Measurements from ENCODE around the gene CDK5. TPM values are rescaled to one million over a fixed set of nuclear protein-coding genes. Genes with fewer than 3 reads are reported as not detected.

CDK5 gene
- total and polyA plus RNA-seq, 2 of the 13 experiments (the other 11 are each of a cell fraction or from before 2014, with no cell fraction given) = 16.4 to 21.3 TPM

DNA sequence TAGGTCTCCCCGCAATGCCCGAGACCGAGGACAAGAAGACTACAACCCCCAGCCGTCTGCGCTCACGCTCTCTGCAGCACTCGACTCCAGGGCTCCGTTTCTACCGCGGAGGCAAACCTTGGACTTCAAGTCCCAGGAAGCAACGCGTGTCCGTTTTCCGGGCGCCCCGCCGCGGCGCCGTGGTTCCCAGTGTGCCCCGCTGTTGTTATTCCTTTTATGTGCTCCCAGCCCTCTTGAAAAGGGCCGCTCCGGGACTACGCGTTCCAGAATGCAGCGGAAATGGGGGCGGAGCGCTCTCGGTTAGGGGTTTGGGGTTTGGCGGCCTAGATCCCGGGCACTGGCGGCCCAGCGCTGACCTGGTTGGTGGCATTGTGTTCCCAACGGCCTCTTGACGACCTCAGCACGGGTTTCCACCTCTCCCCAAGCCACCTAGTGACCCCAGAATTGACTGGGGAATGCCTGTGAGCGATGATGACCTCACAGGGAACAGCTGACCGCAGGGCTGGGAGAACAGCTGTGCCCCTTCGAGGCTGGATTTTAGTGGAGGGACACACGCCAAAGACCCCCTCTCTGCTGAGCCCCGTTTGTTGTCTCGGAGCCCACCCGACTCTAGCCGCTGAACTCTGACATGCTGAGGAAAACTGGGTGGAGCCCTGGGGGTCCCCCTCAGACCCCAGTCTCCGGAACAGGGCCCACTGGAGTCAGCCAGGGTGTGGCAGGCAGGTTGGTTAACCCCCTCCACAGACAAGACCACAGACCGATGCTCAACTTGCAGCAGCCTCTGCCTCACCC lies 488 bp upstream of the CDK5 start (continued):
- TF ChIP-seq ZNF75D (CRISPR knock-in tag; IDR thresholded peaks at IDR 0.05; ENCODE audit: borderline replicate concordance) = no peak
- TF ChIP-seq, protein P1, sequence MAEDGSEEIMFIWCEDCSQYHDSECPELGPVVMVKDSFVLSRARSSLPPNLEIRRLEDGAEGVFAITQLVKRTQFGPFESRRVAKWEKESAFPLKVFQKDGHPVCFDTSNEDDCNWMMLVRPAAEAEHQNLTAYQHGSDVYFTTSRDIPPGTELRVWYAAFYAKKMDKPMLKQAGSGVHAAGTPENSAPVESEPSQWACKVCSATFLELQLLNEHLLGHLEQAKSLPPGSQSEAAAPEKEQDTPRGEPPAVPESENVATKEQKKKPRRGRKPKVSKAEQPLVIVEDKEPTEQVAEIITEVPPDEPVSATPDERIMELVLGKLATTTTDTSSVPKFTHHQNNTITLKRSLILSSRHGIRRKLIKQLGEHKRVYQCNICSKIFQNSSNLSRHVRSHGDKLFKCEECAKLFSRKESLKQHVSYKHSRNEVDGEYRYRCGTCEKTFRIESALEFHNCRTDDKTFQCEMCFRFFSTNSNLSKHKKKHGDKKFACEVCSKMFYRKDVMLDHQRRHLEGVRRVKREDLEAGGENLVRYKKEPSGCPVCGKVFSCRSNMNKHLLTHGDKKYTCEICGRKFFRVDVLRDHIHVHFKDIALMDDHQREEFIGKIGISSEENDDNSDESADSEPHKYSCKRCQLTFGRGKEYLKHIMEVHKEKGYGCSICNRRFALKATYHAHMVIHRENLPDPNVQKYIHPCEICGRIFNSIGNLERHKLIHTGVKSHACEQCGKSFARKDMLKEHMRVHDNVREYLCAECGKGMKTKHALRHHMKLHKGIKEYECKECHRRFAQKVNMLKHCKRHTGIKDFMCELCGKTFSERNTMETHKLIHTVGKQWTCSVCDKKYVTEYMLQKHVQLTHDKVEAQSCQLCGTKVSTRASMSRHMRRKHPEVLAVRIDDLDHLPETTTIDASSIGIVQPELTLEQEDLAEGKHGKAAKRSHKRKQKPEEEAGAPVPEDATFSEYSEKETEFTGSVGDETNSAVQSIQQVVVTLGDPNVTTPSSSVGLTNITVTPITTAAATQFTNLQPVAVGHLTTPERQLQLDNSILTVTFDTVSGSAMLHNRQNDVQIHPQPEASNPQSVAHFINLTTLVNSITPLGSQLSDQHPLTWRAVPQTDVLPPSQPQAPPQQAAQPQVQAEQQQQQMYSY (CRISPR knock-in tag; IDR thresholded peaks at IDR 0.05) = peak; percentile 50; the same call in 1 of the 2 replicates
- TF ChIP-seq RELA (CRISPR knock-in tag; IDR thresholded peaks at IDR 0.05) = no peak
- TF ChIP-seq ZNF607 (CRISPR knock-in tag; IDR thresholded peaks at IDR 0.05; ENCODE audit: borderline replicate concordance) = peak; percentile 14; the same call in 1 of the 2 replicates
- TF ChIP-seq MXI1 (IDR thresholded peaks at IDR 0.05; ENCODE audit: borderline replicate concordance, low read depth, low read length) = peak; percentile 63; the same call in 1 of the 3 replicates
- no peak for TF ChIP-seq ZNF441 (CRISPR knock-in tag; IDR thresholded peaks at IDR 0.05; ENCODE audit: borderline replicate concordance)
- TF ChIP-seq HES4 (CRISPR knock-in tag; IDR thresholded peaks at IDR 0.05; ENCODE audit: borderline replicate concordance) = no peak
- TF ChIP-seq NR2F2 (IDR thresholded peaks at IDR 0.05; ENCODE audit: borderline replicate concordance, low read depth) = peak; percentile 11; the same call in 1 of the 2 replicates
- TF ChIP-seq ZNF225 (CRISPR knock-in tag; IDR thresholded peaks at IDR 0.05) = peak; percentile 39; the same call in 1 of the 2 replicates
- TF ChIP-seq ZNF354B (CRISPR knock-in tag; IDR thresholded peaks at IDR 0.05) = no peak
- TF ChIP-seq, protein P2, sequence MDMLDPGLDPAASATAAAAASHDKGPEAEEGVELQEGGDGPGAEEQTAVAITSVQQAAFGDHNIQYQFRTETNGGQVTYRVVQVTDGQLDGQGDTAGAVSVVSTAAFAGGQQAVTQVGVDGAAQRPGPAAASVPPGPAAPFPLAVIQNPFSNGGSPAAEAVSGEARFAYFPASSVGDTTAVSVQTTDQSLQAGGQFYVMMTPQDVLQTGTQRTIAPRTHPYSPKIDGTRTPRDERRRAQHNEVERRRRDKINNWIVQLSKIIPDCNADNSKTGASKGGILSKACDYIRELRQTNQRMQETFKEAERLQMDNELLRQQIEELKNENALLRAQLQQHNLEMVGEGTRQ (IDR thresholded peaks at IDR 0.05; ENCODE audit: low read depth, low read length) = no peak
- TF ChIP-seq, protein P2 (CRISPR knock-in tag; IDR thresholded peaks at IDR 0.05; ENCODE audit: borderline replicate concordance) = peak; percentile 66; the same call in 1 of the 2 replicates
- TF ChIP-seq, protein P3, sequence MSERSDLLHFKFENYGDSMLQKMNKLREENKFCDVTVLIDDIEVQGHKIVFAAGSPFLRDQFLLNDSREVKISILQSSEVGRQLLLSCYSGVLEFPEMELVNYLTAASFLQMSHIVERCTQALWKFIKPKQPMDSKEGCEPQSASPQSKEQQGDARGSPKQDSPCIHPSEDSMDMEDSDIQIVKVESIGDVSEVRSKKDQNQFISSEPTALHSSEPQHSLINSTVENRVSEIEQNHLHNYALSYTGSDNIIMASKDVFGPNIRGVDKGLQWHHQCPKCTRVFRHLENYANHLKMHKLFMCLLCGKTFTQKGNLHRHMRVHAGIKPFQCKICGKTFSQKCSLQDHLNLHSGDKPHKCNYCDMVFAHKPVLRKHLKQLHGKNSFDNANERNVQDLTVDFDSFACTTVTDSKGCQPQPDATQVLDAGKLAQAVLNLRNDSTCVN (CRISPR knock-in tag; IDR thresholded peaks at IDR 0.05; ENCODE audit: borderline replicate concordance) = peak; percentile 89
- TF ChIP-seq SP140L (CRISPR knock-in tag; IDR thresholded peaks at IDR 0.05; ENCODE audit: borderline replicate concordance) = peak; percentile 14; the same call in 1 of the 2 replicates
- TF ChIP-seq DMAP1 (CRISPR knock-in tag; IDR thresholded peaks at IDR 0.05) = no peak
- TF ChIP-seq MEIS1 (CRISPR knock-in tag; IDR thresholded peaks at IDR 0.05; ENCODE audit: borderline replicate concordance) = peak; percentile 77; the same call in 1 of the 2 replicates
- TF ChIP-seq CREM (IDR thresholded peaks at IDR 0.05) = peak; percentile 99
- no peak for TF ChIP-seq CREM (CRISPR knock-in tag; IDR thresholded peaks at IDR 0.05)
- TF ChIP-seq, protein P4, sequence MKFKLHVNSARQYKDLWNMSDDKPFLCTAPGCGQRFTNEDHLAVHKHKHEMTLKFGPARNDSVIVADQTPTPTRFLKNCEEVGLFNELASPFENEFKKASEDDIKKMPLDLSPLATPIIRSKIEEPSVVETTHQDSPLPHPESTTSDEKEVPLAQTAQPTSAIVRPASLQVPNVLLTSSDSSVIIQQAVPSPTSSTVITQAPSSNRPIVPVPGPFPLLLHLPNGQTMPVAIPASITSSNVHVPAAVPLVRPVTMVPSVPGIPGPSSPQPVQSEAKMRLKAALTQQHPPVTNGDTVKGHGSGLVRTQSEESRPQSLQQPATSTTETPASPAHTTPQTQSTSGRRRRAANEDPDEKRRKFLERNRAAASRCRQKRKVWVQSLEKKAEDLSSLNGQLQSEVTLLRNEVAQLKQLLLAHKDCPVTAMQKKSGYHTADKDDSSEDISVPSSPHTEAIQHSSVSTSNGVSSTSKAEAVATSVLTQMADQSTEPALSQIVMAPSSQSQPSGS (CRISPR knock-in tag; IDR thresholded peaks at IDR 0.05) = 0 out of 2 replicates have a peak, but pooled peaks have one; percentile 43

Data from HepG2 (cell line).